AG09309 (cell line): ENCODE measurements around the gene SELPLG.
"Not testable (repeated sequence)": the region's sequence is repeated elsewhere in the genome, so short reads cannot be mapped to it uniquely, and the experiment has no call there.

ENCODE experiments used
- DNase-seq: peaks from one replicate; pipeline ENCODE4 v3.0.0-alpha.2; 2010; ENCODE audit warnings: low read depth
- H3K4me3 ChIP-seq: 2 replicates; pipeline ENCODE4 v1.5.1; 2011; ENCODE audit warnings: mild to moderate bottlenecking, low read depth, low read length, moderate library complexity; ENCODE audit not compliant: control insufficient read depth
- TF ChIP-seq, protein P1 (sequence below): IDR thresholded peaks from 2 replicates; pipeline ENCODE4 v1.5.1; 2011; ENCODE audit warnings: mild to moderate bottlenecking, low read depth, low read length, inconsistent platforms; ENCODE audit not compliant: insufficient read depth, control insufficient read depth; ENCODE audit errors: missing control alignments

SELPLG gene

GRCh38 chr12:108575199-108575912, 58.3 kb downstream of the SELPLG start:
- no peak overlapping the region for H3K4me3 ChIP-seq
- DNase-seq: no peak
- TF ChIP-seq, protein P1, sequence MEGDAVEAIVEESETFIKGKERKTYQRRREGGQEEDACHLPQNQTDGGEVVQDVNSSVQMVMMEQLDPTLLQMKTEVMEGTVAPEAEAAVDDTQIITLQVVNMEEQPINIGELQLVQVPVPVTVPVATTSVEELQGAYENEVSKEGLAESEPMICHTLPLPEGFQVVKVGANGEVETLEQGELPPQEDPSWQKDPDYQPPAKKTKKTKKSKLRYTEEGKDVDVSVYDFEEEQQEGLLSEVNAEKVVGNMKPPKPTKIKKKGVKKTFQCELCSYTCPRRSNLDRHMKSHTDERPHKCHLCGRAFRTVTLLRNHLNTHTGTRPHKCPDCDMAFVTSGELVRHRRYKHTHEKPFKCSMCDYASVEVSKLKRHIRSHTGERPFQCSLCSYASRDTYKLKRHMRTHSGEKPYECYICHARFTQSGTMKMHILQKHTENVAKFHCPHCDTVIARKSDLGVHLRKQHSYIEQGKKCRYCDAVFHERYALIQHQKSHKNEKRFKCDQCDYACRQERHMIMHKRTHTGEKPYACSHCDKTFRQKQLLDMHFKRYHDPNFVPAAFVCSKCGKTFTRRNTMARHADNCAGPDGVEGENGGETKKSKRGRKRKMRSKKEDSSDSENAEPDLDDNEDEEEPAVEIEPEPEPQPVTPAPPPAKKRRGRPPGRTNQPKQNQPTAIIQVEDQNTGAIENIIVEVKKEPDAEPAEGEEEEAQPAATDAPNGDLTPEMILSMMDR: no peak

GRCh38 chr12:108574276-108574675, 59.4 kb downstream of the SELPLG start:
- not testable (repeated sequence) for H3K4me3 ChIP-seq

DNA sequence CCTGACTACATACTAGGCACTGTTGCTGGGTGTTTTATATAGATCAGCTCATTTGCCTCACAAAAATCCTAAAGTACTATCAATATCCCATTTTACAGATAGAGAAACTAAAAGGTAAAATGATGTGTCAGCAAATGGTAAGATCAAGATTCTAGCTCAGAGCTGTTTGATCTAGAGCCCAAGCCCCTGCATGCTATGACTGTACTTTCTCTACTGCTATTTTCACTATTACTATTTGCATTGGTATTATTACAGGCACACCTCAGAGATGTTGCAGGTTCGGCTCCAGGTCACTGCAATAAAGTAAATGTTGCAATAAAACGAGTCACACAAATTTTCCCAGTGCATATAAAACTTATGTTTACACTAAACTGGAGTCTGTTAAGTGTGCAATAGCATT, 60.4 kb downstream of the SELPLG start:
- DNase-seq: no peak
- H3K4me3 ChIP-seq: no peak overlapping the region
- TF ChIP-seq, protein P1: no peak

More at GRCh38 chr12:108574276-108574675, 59.4 kb downstream of the SELPLG start:
- not testable (repeated sequence) for DNase-seq

DNA sequence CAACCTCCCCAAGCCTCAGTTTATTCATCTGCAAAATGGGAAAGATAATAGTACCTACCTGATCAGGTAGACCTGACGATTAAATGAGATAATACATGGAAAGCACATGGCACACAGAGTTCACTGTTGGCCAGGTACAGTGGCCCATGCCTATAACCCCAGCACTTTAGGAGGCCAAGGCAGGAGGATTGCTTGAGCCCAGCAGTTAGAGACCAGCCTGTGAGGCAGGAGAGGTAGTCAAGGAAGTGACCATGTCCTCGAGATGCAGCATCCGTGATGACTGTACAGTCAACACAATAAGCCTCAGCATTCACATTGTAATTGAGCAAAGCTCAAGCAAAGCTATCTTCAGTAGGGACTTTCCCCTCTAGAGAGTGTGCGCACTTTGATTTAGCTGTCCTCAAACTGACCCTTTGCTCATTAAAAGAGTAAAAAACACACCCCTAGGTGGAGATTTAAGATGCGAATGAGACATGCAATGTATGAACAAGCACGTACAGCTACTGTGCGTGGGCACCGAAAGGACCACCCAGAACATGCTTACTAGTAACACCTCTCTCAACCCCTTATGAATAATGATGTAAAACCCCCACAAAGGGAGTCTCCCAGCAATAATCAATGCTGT, 61.4 kb downstream of the SELPLG start:
- TF ChIP-seq, protein P1: no peak
- no peak for DNase-seq

More for the DNA sequence above, 61.4 kb downstream of the SELPLG start:
- H3K4me3 ChIP-seq: no peak overlapping the region
